GM11168 (cell line): ENCODE results near the gene CCNY.
"Not testable (repeated sequence)": the region's sequence is repeated elsewhere in the genome, so short reads cannot be mapped to it uniquely, and the experiment has no call there.

Source experiments
- in situ Hi-C: fragments of 300-500 bp; cut with MboI; formaldehyde crosslinking; loops from one replicate; pipeline ENCODE4 v1.12.0; 2022; ENCODE audit warnings: low sequenced_read_pairs; ENCODE audit not compliant: unreplicated experiment

The CCNY gene

DNA sequence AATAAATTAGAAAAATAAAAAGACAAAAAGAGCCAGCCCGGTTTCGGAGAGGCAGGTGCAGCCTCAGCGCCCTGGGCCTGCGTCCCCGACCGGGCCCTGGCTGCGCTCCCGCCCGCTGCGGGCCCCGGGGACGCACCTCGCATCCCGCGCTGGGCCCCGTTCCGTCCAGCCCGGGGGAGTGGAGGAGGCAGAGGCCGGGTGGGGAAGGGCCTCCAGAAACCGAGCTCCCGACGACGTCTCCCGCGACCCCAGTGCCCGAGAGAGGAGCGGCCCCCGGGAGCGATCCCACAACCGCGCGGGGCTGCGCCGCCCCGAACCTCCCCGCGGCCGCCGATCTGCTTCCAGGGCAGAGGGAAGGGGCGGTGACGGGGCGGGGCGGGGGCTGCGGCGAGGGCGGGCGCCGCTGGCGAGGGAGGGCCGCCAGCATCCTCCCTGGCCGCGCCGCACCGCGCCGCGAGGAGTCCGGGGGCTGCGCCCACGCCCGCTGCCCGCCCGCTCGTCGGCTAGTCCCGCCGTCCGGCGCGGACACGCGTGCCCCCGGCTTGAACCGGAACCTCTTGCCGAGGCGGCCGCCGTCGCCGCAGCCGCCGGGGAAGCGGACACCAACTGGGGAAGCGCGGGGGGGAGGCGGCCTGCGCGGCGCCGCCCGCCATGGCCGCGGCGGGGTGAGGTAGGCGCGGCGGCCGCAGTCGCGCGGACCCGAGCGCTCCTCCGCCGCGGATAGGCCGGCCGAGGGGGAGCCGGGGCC, at the start of gene CCNY:
CCNY (plus strand) TSS at position 426 of the 748 bp plus-strand sequence. CDS start 545 bp downstream, outside the sequence.
- in situ Hi-C loops, result no loop called here

DNA sequence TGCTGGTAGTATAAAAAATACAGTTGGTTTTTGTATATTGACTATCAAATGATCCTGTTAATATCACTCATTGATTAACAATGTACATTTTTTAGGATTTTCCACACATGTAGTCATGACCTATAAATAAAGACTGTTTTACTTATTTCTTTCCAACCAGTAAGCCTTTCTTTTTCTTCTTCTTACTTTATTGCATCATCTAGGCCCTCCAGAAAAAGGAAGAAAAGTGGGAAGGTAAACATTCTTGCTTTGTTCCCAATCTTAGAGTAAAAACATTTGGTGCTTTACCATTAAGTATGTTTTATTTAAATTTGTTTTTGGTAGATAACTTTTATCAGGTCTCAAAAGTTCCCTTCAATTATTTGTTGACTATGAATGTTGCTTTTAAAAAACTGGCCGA, 47.1 kb upstream of the CCNY start:
- in situ Hi-C loops, result no loop called here

GRCh38 chr10:35294506-35294905, 41.8 kb upstream of the CCNY start:
- in situ Hi-C loops, result no loop called here

DNA sequence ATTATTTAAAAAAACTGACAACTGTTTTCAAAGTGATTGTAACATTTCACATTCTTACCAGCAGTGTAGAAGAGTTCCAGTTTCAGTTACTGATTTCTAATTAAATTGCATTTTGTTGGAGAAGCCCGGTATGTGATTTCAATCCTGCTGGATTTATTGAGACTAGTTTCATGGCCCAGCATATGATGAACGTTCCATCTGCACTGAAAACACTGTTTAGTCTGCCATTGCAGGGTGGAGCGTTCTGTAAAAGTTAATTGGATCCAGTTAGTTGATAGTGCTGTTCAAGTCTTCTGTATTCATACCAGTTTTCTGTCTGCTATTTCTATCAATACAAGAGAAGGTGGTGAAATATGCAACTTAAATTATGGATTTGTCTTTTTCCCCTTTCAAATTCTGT, 37.3 kb upstream of the CCNY start:
- in situ Hi-C loops, result no loop called here

DNA sequence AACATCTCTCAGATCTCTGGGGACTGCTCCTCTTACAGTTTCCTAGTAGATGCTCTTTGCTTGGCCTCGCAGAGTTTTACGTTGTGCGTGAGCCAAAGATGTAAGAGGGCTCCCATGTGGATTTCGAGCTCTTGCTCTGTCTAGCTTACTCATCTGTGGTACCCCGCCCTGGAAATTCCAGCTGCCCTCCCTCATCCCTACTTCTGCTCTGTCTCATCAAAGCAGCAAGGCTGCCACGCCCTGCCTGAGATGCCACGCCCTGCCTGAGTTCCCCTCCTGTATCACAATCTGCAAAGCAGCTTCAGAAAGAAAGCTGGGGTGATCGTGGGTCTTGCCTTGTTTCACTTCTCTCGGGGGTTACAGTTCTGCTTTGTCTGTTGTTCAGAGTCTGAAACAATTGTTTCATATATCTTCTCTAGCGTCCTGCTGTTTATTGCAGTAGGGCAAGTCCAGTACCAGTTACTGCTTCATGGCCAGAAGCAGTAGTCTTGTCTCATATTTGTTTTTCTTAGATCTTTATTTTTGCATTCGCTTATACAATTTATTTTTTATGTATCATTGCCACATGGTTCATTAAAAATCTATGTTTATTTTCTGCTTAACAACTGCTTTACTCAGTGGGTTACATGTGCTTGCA, 36.1 kb upstream of the CCNY start:
- in situ Hi-C loops, result no loop called here

GRCh38 chr10:35304649-35305048, 31.7 kb upstream of the CCNY start:
- in situ Hi-C loops, result no loop called here

DNA sequence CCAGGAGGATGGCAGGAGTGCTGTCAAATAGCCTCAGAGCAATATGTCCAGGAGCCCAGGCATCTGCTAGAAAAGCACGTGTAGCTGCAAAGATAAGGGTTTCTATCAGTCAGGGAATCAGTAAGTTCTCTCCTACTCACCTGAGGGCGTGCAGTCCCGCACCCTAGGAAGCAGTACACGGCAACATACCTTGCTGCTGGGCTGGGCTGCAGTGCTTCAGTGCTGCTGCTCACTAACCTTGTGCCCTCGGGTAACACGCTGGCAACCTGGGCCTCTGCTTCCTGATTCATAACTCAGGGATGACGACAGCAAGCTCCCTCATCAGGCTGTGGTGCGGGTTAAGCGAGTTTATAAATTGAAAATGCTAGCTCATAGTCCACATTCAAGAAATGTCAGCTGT, 29.5 kb upstream of the CCNY start:
- in situ Hi-C loops, result no loop called here

- in situ Hi-C loops, result no loop called here
Observed at GRCh38 chr10:35307297-35307696, 29.0 kb upstream of the CCNY start.

DNA sequence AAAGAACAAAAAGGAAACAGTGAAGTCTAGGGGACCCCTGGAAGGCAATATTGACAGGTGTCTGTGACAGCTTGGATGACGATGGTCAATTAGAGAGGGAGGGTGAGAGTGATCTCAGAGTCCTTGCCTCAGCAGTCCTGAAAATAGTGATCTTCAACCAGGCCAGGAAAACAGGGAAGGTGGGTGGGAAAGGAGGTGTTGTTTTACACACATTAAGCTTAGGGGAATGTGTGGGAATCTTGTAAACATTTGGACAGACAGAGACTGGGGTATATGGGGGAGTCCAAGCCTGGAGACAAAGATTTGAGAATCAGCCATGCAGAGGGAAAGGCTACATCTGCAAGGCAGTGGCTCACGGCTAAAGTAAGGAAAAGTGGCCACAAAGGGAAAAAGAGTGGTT, 27.5 kb upstream of the CCNY start:
- in situ Hi-C loops, result no loop called here

DNA sequence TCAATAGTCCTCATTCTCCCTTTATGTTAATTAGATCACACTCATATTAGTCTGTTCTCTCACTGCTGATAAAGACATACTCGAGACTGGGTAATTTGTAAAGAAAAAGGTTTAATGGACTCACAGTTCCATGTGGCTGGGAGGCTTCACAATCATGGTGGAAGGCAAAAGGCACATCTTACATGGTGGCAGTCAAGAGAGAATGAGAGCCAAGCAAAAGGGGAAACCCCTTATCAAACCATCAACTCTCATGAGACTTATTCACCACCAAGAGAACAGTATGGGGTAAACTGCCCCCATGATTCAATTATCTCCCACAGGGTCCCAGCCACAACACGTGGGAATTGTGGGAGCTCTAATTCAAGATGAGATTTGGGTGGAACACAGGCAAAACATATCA, 22.2 kb upstream of the CCNY start:
- in situ Hi-C loops, result not testable (repeated sequence)

- in situ Hi-C loops, result not testable (repeated sequence)
Observed at GRCh38 chr10:35315235-35315634, 21.1 kb upstream of the CCNY start.

GRCh38 chr10:35316218-35316967, 19.9 kb upstream of the CCNY start:
- in situ Hi-C loops, result no loop called here

GRCh38 chr10:35318551-35318950, 17.8 kb upstream of the CCNY start:
- in situ Hi-C loops, result no loop called here

GRCh38 chr10:35320341-35320740, 16.0 kb upstream of the CCNY start:
- in situ Hi-C loops, result no loop called here

- in situ Hi-C loops, result no loop called here
Observed at GRCh38 chr10:35322636-35323035, 13.7 kb upstream of the CCNY start.

GRCh38 chr10:35324196-35324595, 12.1 kb upstream of the CCNY start:
- in situ Hi-C loops, result no loop called here

- in situ Hi-C loops, result no loop called here
Observed at GRCh38 chr10:35326466-35327235, 9.7 kb upstream of the CCNY start.

GRCh38 chr10:35327790-35328403, 8.4 kb upstream of the CCNY start:
- in situ Hi-C loops, result no loop called here

- in situ Hi-C loops, result no loop called here
Observed at GRCh38 chr10:35328404-35329037, 7.8 kb upstream of the CCNY start.

DNA sequence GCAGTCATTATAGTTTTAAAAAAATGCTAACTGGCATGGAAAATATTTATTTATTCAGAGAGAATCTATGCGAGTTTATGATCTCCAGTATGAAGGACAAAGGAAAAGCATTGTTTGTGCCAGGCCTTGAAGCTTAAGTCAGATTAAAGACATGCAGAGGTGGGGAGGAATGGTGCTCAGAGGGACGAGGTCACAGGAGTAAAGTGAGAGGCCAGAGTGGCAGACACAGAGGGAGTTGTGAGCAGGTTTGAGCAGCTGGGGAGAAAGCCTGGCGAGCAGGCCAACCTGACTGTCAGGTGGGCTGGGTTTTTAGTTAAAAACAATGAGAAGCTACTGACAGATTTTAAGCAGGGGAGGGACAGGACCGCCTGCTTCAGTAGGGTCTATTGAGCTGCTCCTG, 6.8 kb upstream of the CCNY start:
- in situ Hi-C loops, result no loop called here
